Measurements from ENCODE around the gene CHTF8.

The CHTF8 gene

GRCh38 chr16:69112285-69113129, 19.9 kb downstream of the CHTF8 start:
- no peak for DNase-seq

- no peak for DNase-seq
Measured at GRCh38 chr16:69111876-69112230, 20.5 kb downstream of the CHTF8 start.

GRCh38 chr16:69111216-69111875, 21.0 kb downstream of the CHTF8 start:
- DNase-seq = no peak

DNA sequence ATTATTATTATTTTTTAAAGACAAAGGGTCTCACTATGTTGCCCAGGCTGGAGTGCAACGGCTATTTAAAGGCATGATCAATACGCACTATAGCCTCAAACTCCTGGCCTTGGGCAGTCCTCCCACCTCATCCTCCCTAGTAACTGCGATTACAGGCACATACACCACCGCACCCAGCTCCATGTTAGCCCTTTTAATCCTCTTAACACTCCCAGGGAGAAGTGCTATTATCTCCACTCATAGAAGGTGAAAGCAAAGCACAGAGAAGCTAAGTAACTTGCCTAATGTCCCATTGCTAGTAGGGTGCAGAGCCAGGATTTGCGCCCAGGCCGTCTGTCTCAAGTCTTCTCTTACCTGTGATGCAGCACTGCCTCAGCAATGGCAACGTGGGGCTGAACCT, 22.0 kb downstream of the CHTF8 start:
- no peak for DNase-seq

GRCh38 chr16:69109486-69110270, 22.7 kb downstream of the CHTF8 start:
- no peak for DNase-seq

- no peak for DNase-seq
Measured at GRCh38 chr16:69108905-69109252, 23.5 kb downstream of the CHTF8 start.

GRCh38 chr16:69108064-69108904, 24.1 kb downstream of the CHTF8 start:
- DNase-seq = no peak

DNA sequence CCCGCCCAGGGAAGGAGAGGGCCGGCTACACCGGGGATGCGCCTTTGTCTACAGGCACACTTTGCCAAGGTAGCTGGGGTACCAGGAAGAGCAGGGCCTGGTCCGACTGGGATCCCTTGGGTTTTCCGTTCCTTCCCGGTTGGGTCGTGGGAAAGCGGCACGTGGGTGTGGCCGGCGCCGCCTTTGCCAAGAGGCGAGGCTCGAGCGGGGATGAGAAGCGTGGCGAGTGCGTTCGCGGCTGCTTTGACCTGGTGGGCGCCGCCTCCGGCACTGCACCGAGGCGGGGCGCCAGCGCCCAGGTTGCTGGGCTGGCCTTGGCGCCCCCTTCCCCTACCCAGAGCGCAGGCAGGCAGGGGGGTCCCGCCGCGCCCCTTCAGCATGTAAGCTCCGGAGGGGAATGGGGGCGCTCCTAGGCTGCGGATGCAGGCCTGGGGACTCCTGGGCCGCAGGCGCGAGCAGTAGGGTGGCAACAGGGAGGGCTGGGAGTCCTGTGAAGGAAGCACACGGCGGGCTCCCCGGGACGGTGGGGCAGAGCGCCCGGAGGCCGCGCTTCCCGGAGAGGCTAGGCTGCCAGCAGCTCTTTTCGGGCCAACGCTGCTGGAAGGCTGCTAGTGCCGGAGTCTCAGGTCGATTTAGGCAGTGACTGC, 24.9 kb downstream of the CHTF8 start:
- no peak for DNase-seq

GRCh38 chr16:69106491-69107315, 25.7 kb downstream of the CHTF8 start:
- no peak for DNase-seq

DNA sequence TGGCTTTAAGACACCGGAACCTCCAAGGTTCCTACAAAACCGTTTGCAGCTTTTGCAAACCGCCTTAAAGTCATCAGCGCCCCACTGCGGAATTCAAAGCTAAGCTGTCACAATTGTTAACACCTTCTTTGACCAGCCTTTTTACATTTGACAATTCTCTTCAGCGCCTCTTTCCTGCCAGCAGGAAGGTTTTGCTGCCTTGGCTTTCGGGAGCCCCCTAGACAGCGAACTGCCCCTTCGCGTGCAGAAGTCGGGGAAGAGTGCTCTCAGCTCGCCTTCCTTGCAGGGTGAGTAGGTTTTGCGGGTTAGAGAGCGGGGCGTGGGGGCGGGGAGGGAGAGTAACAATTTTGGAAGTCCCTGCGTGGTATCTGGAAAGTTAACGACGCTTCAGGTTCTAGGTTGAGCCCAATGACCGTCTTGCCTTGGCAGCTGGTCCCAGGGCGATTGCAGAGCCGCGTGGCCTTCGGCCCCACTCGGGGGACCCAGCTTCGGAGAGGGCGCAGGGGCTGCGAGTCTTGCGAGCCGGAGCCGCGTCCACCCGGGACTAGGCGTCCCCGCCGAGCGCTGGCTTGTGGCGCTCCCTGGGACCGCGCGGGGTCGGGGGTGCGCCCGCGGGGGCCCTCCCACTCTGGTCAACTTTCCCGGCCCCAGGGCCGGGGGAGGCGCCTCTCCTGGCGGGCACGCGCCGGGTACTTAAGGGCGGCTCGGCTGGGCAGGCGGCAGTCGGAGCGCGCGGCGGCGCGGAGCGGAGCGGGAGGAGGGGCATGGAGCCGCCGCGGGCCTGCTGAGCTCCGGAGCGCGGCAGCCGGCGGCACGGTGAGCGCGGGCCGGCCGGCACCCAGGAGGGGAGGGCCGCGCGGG, 26.7 kb downstream of the CHTF8 start, which contains the start of gene HAS3:
TSS of gene HAS3 (plus strand) at position 153 of the 861 bp plus-strand sequence. CDS start 3,743 bp downstream, outside the sequence.
- no peak for DNase-seq

GRCh38 chr16:69100071-69100691, 32.2 kb downstream of the CHTF8 start:
- DNase-seq = no peak

DNA sequence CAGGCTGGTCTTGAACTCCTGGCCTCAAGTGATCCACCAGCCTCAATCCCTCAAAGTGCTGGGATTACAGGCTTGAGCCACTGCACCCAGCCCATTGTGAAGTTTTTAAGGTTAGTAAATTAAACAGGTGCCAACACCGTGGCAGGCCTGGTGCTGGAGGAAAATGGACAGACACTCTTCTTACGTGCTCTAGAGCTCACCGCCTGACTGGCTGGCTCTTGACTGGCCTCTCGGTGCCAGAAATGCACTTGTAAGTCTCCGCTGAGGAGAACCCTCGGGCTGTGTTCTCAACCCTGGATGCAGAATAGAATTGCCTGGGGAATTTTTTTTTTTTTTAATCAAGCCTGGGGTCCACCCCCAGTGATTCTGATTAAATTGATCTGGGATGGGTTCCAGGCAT, 37.2 kb downstream of the CHTF8 start:
- DNase-seq = no peak

- no peak for DNase-seq
Measured at GRCh38 chr16:69094501-69094900, 37.9 kb downstream of the CHTF8 start.

- no peak for DNase-seq
Measured at GRCh38 chr16:69093974-69094373, 38.4 kb downstream of the CHTF8 start.

- DNase-seq = no peak
Measured at GRCh38 chr16:69089091-69089910, 43.1 kb downstream of the CHTF8 start.

DNA sequence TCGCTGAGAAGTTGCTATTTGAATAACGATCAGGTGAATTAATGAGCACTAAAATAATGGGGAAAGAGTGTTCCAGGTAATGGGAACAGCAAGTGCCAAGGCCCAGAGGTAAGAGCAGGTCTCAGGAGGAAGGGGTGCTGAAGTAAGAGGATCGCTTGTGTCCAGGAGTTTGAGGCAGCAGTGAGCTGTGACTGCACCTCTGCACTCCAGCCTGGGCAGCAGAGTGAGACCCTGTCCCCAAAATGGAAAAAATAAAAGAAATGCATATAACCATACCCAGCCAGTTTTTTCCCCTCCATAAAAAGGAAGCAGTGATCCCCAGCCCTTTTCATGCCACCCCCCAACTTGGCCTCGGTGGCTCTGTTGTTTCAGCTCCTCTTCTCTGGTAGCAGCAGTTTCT, 43.7 kb downstream of the CHTF8 start:
- no peak for DNase-seq

GRCh38 chr16:69087161-69087581, 45.2 kb downstream of the CHTF8 start:
- DNase-seq = no peak

DNA sequence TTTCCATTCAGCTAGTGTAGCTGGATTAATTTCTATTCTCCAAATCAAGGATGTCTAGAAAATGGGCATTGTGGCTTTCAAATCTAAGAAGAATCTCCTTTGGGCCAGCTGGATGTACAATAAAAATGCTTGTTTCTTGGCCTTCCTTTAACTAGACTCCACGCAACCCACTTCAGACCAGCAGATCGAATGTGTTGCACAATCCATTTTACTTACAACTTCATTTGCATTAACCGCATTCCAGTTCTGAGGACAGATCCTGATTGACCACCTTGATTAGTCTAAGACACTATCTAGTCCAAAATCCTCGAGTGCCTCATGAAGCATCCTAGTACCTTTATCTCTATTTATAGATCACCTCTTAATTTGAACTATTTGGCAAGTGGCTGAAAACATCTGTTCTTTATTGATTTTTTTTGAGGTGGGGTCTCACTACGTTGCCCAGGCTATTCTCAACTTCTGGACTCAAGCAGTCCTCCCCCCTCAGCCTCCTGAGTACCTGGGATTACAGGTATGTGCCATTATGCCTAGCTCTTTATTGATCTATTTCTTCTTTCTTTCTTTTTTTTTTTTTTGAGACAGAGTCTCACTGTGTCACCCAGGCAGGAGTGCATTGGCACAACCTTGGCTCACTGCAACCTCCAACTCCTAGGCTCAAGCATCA, 47.2 kb downstream of the CHTF8 start:
- DNase-seq = no peak

Measured in effector CD8-positive, alpha-beta T cell (primary cell).